Stimulated activated naive B cell treated with anti-CD40 and anti-IgM and Interleukin-4, amounts not matched to agents 10 μg/mL and 1 μg/mL and 100 μg/mL, for 72 hours (primary cell): Measurements from ENCODE around the gene SLC25A38.
A peak's percentile ranks its signal among the peaks of the same experiment; 100 is the strongest.

Experiments used
- ATAC-seq, 2 donors: fragments of 150-1000 bp; cut with Tn5 transposase; replicated peaks; 2 replicates each; pipeline ENCODE4 v1.10.0; 2021; ENCODE audit warnings: moderate library complexity in 1 of 2
- DNase-seq: peaks from one replicate; pipeline ENCODE4 v3.0.0; 2021
- H3K27ac Mint-ChIP-seq: one replicate; pipeline ENCODE4 v1.8.0; 2022; ENCODE audit warnings: mild to moderate bottlenecking, mixed read lengths
- H3K27me3 Mint-ChIP-seq, 2 donors: one replicate each; pipeline ENCODE4 v1.8.0; 2022; ENCODE audit warnings: mixed read lengths in 2 of 2
- H3K36me3 Mint-ChIP-seq, 2 donors: one replicate each; pipeline ENCODE4 v1.8.0; 2022; ENCODE audit warnings: mixed read lengths in 2 of 2, mild to moderate bottlenecking in 1 of 2
- H3K4me1 Mint-ChIP-seq, 2 donors: one replicate each; pipeline ENCODE4 v1.8.0; 2022; ENCODE audit warnings: mixed read lengths in 2 of 2, mild to moderate bottlenecking in 1 of 2
- H3K4me3 Mint-ChIP-seq, 2 donors: one replicate each; pipeline ENCODE4 v1.8.0; 2022; ENCODE audit warnings: mild to moderate bottlenecking in 2 of 2, mixed read lengths in 2 of 2, moderate library complexity in 1 of 2
- H3K9me3 Mint-ChIP-seq, 2 donors: one replicate each; pipeline ENCODE4 v1.8.0; 2022; ENCODE audit warnings: mixed read lengths in 2 of 2, mild to moderate bottlenecking in 1 of 2

The SLC25A38 gene

GRCh38 chr3:39445927-39446326, 62.8 kb downstream of the SLC25A38 start:
- Mint-ChIP-seq H3K27ac (no peak overlapping the region), H3K4me3 (no peak overlapping the region), H3K36me3 (no peaks in the 10 kb centered on the region), H3K9me3 (no peaks in the 10 kb centered on the region), H3K4me1 (peaks cover 7 to 11% of the 10 kb centered on the region in 2 donors), H3K27me3 (peaks cover 7 to 18% of the 10 kb centered on the region in 2 donors)
- DNase-seq (no peak), ATAC-seq (peak; percentile 68 to 82)

- Mint-ChIP-seq H3K4me1 (peaks cover 7 to 11% of the 10 kb centered on the region in 2 donors), H3K27ac (no peak overlapping the region), H3K27me3 (peaks cover 7 to 21% of the 10 kb centered on the region in 2 donors), H3K4me3 (no peak overlapping the region), H3K9me3 (no peaks in the 10 kb centered on the region), H3K36me3 (no peaks in the 10 kb centered on the region)
- no peak for DNase-seq
- no peak for ATAC-seq
Measured at GRCh38 chr3:39446444-39446843, 63.3 kb downstream of the SLC25A38 start.
